DND-41 (cell line): ENCODE measurements around the gene NELL2.

Experiments used
- EZH2 ChIP-seq: IDR thresholded peaks from 3 replicates; pipeline ENCODE4 v1.6.1; 2012; ENCODE audit warnings: borderline replicate concordance, low read depth, mild to moderate bottlenecking, moderate library complexity, low read length, inconsistent platforms; ENCODE audit not compliant: severe bottlenecking
- TF ChIP-seq, protein P1 (sequence below): IDR thresholded peaks from 2 replicates; pipeline ENCODE4 v1.5.1; 2012; ENCODE audit warnings: borderline replicate concordance, low read length, moderate library complexity, mild to moderate bottlenecking; ENCODE audit not compliant: poor library complexity, severe bottlenecking; ENCODE audit errors: extremely low read depth

- TF ChIP-seq, protein P1, sequence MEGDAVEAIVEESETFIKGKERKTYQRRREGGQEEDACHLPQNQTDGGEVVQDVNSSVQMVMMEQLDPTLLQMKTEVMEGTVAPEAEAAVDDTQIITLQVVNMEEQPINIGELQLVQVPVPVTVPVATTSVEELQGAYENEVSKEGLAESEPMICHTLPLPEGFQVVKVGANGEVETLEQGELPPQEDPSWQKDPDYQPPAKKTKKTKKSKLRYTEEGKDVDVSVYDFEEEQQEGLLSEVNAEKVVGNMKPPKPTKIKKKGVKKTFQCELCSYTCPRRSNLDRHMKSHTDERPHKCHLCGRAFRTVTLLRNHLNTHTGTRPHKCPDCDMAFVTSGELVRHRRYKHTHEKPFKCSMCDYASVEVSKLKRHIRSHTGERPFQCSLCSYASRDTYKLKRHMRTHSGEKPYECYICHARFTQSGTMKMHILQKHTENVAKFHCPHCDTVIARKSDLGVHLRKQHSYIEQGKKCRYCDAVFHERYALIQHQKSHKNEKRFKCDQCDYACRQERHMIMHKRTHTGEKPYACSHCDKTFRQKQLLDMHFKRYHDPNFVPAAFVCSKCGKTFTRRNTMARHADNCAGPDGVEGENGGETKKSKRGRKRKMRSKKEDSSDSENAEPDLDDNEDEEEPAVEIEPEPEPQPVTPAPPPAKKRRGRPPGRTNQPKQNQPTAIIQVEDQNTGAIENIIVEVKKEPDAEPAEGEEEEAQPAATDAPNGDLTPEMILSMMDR, result no peak
- no peak for TF ChIP-seq EZH2
Observed at GRCh38 chr12:44673811-44674210, 202.3 kb downstream of the NELL2 start.
